A204.1 (cell line): ENCODE measurements around the gene USP32.

ENCODE experiments used
- FAIRE-seq: peaks from 2 replicates; lab custom pipeline; 2012; peaks lifted over from hg19 to GRCh38; lab: Jason Lieb, UNC

Gene USP32

GRCh38 chr17:60134396-60135150 is 257.4 kb downstream of the USP32 start:
- FAIRE-seq = no peak

DNA sequence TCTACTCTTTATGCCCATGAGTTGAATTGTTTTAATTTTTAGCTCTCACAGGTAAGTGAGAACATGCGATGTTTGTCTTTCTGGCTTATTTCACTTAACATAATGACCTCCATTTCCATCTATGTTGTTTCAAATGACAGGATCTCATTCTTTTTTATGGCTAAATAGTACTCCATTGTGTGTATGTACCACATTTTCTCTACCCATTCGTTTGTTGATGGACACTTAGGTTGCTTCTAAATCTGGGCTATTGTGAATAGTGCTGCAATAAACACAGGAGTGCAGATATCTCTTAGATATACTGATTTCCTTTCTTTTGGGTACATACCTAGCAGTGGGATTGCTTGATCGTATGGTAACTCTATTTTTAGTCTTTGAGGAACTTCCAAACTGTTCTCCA is 261.5 kb downstream of the USP32 start:
- FAIRE-seq = no peak

- no peak for FAIRE-seq
Measured at GRCh38 chr17:60129164-60129563, 262.8 kb downstream of the USP32 start.
